Nephron progenitor cell (in vitro differentiated cells): ENCODE data around the gene HOXC11.
A peak's percentile ranks its signal among the peaks of the same experiment; 100 is the strongest.

Source experiments
- DNase-seq: peaks from one replicate; pipeline ENCODE4 v3.0.0; 2021
- H3K27ac Mint-ChIP-seq: 2 replicates; pipeline ENCODE4 v1.8.0; 2021; ENCODE audit warnings: mild to moderate bottlenecking, moderate library complexity, mixed read lengths
- H3K27me3 Mint-ChIP-seq: 2 replicates; pipeline ENCODE4 v1.8.0; 2021; ENCODE audit warnings: mild to moderate bottlenecking, low read depth, mixed read lengths; ENCODE audit not compliant: poor library complexity
- H3K36me3 Mint-ChIP-seq: 2 replicates; pipeline ENCODE4 v1.8.0; 2021; ENCODE audit warnings: low read depth, mixed read lengths
- H3K4me1 Mint-ChIP-seq: 2 replicates; pipeline ENCODE4 v1.8.0; 2021; ENCODE audit warnings: mixed read lengths
- H3K4me3 Mint-ChIP-seq: 2 replicates; pipeline ENCODE4 v1.8.0; 2021; ENCODE audit warnings: mild to moderate bottlenecking, moderate library complexity, mixed read lengths
- H3K9me3 Mint-ChIP-seq: 2 replicates; pipeline ENCODE4 v1.8.0; 2021; ENCODE audit warnings: mild to moderate bottlenecking, moderate library complexity, mixed read lengths
- TF ChIP-seq, protein P1 (sequence below): fragments of 200-600 bp; sonication (generic); IDR thresholded peaks from 2 replicates; pipeline ENCODE4 v1.5.0; 2021; ENCODE audit warnings: antibody characterized with exemption

The HOXC11 gene

DNA sequence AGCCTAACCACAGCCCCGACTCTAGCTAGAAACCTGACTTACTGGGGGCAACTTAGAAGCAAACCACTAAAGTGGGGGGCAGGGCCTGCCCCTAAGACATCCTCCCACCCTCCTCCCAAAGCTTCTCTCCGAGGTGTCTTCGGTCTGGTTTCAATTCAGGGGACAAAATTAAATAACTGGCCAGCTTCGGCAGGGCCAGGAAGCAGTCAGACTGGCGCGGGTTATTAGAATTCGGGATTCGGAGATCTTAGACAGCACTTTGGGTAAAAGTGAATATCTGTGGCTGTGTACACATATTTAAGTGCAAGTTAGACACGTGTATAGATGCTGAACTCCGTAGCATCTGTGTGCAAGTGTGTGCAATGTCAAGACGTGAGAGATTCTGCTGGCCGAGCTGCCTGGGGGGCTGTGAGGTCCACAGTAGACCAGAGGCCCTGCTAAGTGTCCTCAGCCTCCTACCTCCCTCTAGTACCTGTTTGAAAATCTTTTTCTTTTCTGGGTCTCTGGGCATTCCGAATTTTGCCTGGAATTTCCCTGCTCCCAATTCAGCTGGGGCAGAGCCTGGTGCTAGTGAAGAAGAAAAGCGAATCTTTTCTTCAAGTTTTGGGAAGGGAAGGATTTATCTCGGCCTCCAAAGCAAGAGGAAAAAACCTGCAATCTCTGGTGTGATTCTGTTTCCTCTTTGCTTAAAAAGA is 8.0 kb downstream of the HOXC11 start:
- peaks cover 76% of the 10 kb centered on the region for H3K27me3 Mint-ChIP-seq
- no peaks in the 10 kb centered on the region for H3K9me3 Mint-ChIP-seq
- TF ChIP-seq, protein P1, sequence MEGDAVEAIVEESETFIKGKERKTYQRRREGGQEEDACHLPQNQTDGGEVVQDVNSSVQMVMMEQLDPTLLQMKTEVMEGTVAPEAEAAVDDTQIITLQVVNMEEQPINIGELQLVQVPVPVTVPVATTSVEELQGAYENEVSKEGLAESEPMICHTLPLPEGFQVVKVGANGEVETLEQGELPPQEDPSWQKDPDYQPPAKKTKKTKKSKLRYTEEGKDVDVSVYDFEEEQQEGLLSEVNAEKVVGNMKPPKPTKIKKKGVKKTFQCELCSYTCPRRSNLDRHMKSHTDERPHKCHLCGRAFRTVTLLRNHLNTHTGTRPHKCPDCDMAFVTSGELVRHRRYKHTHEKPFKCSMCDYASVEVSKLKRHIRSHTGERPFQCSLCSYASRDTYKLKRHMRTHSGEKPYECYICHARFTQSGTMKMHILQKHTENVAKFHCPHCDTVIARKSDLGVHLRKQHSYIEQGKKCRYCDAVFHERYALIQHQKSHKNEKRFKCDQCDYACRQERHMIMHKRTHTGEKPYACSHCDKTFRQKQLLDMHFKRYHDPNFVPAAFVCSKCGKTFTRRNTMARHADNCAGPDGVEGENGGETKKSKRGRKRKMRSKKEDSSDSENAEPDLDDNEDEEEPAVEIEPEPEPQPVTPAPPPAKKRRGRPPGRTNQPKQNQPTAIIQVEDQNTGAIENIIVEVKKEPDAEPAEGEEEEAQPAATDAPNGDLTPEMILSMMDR = no peak
- DNase-seq = no peak
- H3K4me3 Mint-ChIP-seq = peak overlapping the region; percentile 98
- no peak overlapping the region for H3K27ac Mint-ChIP-seq
- H3K4me1 Mint-ChIP-seq = peaks cover 80% of the 10 kb centered on the region
- H3K36me3 Mint-ChIP-seq = no peaks in the 10 kb centered on the region

DNA sequence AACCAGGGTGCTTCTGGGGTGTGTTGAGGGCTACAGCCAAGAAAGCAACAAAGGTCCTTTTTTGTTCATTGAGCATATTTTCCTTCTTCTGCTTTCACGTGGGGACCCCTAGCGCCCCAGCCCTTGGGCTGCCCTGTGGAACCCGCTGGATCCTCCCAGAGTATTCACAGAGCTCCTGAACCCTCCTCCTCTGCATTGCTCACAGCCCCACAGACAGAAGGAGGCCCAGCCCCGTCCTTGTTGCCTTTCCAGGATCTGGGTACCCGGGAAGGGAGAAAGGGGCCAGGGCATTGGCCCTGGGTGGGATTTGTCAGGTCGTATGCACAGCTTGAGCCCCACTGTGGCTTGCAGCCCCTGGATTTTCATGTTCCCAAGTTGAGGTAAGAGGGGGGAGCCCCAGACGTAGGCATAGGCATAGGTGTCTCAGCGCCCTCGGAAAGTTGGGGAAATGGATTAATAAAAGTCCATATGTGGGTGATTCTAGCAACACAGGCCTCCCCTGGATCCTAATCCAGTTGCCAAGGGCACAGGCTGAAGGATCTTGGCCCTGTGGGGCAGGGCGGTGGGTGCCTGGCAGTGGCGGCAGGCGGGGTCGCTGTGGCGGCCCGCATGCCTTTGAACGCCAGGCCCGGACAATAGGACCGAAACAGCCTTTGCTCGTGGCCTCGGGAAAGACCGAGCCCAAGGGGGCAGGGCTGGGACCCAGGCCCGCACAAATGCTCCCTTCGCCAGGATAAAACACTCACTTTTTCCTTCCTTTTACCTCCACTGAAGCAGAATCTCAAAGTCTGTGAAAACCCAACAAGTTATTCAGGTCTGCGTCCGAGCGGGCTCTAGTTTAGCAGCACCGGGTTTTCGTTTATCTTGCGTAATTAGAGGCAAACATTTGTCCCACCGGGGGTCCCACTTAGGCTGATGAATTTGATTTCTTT is 9.0 kb downstream of the HOXC11 start:
- Mint-ChIP-seq H3K4me3 (peak overlapping the region; percentile 98), H3K9me3 (no peaks in the 10 kb centered on the region), H3K27ac (peak overlapping the region; percentile 81), H3K4me1 (peaks cover 78% of the 10 kb centered on the region), H3K36me3 (peaks cover 8% of the 10 kb centered on the region), H3K27me3 (peaks cover 74% of the 10 kb centered on the region)
- TF ChIP-seq, protein P1 = no peak
- DNase-seq = no peak

DNA sequence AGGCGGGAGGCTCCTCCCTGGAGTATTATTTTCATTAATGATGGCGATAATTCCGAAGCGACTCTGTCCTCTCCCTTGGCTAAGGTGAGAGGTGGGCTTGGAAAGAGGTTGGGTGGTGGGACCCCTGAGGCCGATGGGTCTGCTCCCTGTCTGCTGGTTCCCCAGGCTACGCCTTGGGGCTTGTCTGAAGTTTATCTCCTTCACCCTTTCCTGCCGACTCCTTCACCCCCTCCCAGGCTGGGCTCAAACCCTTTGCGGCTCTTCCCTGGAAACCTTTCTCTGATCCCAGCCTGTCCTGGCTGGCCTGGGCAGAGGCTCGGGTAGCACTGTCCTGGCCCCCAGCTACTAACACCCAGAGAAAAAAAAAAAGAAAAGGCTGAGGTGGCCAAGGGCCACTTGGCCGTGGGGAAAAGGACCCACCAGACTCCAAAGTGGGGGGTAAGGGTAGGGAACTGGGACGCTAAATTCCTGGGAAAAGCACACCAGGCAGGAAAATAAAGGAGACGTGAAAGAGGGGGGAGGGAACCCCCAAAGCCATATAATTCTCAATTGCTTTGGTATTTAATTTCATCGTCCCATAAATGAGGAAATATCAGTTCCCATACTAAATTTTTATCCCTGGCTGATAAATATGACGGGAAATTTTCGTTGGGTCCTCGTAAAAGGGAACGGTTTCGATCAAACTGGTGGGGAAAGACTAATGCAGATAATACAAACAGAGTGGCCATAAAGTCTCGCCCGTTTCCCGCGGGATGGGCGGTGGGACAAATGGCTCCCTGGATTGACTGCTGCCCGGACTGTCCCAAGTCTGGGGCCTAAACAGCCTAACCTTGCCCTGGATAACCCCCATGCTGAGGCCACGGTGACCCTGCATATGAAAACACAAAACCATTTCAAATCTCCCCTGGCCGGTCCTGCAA is 10.0 kb downstream of the HOXC11 start:
- no peaks in the 10 kb centered on the region for H3K9me3 Mint-ChIP-seq
- TF ChIP-seq, protein P1 = no peak
- peak overlapping the region; percentile 98 for H3K4me3 Mint-ChIP-seq
- peak overlapping the region; percentile 95 for H3K27ac Mint-ChIP-seq
- H3K27me3 Mint-ChIP-seq = peaks cover 71% of the 10 kb centered on the region
- peaks cover 18% of the 10 kb centered on the region for H3K36me3 Mint-ChIP-seq
- H3K4me1 Mint-ChIP-seq = peaks cover 78% of the 10 kb centered on the region
- no peak for DNase-seq

DNA sequence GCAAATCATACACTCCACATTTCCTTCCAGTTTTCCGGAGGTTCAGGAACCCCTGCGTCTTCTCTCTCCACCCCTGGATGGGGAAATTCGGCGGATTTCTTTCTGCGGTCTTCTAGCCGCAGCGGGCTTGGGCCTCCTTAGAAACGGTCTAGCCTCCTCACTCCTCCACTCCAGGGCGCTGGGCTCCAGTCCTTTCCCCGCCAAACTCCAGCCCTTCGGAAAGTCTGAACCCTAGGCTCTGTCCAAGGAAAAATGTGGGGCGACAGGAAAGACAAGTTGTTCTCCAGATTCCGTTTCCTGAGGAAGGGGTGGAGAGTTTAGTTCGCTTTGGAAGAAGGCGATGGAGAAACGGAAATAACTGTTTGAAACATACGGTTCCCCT is 10.6 kb downstream of the HOXC11 start:
- DNase-seq = no peak
- Mint-ChIP-seq H3K9me3 (no peaks in the 10 kb centered on the region), H3K4me1 (peaks cover 78% of the 10 kb centered on the region), H3K4me3 (peak overlapping the region; percentile 98), H3K27me3 (peaks cover 64% of the 10 kb centered on the region), H3K27ac (peak overlapping the region; percentile 95), H3K36me3 (peaks cover 24% of the 10 kb centered on the region)
- TF ChIP-seq, protein P1 = no peak

DNA sequence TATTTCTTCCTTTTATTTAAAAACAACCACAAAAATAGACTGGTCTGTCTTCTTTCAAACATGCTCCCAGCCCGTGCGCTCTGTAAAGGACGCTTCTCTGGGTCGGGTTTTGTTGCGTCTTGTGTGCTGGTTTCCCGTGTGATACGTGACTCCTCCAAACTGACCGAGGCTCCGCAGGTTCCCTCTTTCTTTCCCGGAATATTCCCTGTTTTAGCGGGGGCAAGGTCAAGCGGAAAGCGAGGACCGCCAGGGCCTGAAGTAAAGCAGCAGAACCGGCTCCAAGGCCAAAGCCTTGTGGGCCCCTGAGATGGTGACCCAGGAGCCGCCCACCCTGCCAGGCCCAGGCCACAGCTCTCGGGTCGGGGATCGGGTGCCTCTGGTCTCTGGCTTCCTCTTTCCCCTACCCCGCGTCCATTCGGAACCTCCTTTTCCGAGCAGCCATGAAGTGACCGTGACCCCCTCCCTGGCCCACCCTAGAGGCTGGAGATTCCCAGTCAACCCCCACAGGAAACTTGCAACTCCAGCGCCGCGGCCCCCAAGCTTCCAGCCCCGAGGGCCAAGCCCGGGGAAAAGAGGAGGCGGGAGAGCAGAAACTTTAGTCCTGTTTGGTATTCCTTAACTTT is 11.1 kb downstream of the HOXC11 start:
- DNase-seq = no peak
- Mint-ChIP-seq H3K9me3 (no peaks in the 10 kb centered on the region), H3K4me1 (peaks cover 78% of the 10 kb centered on the region), H3K36me3 (peaks cover 28% of the 10 kb centered on the region), H3K27ac (peak overlapping the region; percentile 95), H3K27me3 (peaks cover 59% of the 10 kb centered on the region), H3K4me3 (peak overlapping the region; percentile 98)
- TF ChIP-seq, protein P1 = no peak
